NCI-H774 (cell line): ENCODE results near the gene SLC7A11.
"Not testable (repeated sequence)": the region's sequence is repeated elsewhere in the genome, so short reads cannot be mapped to it uniquely, and the experiment has no call there.

Source experiments
- DNase-seq: peaks from one replicate; lab custom pipeline; 2025; lab: John Stamatoyannopoulos, UW

SLC7A11 gene

GRCh38 chr4:138242834-138243156 lies 646 bp upstream of the SLC7A11 start:
- DNase-seq: no peak

GRCh38 chr4:138241281-138242075 lies 671 bp downstream of the SLC7A11 start:
- no peak for DNase-seq

- no peak for DNase-seq
These were observed 2.7 kb downstream of the SLC7A11 start for GRCh38 chr4:138239491-138239890.

- DNase-seq: no peak
These were observed 3.4 kb downstream of the SLC7A11 start for GRCh38 chr4:138238521-138239292.

- not testable (repeated sequence) for DNase-seq
These were observed 5.0 kb downstream of the SLC7A11 start for GRCh38 chr4:138237132-138237531.

GRCh38 chr4:138236037-138236436 lies 6.1 kb downstream of the SLC7A11 start:
- DNase-seq: no peak

GRCh38 chr4:138235419-138235952 lies 6.7 kb downstream of the SLC7A11 start:
- DNase-seq: no peak

- DNase-seq: no peak
These were observed 7.9 kb downstream of the SLC7A11 start for GRCh38 chr4:138234248-138234647.

- DNase-seq: no peak
These were observed 8.7 kb downstream of the SLC7A11 start for GRCh38 chr4:138233313-138234034.

GRCh38 chr4:138232364-138232763 lies 9.8 kb downstream of the SLC7A11 start:
- DNase-seq: no peak

- DNase-seq: no peak
These were observed 12.1 kb downstream of the SLC7A11 start for GRCh38 chr4:138230048-138230447.

GRCh38 chr4:138229160-138229559 lies 13.0 kb downstream of the SLC7A11 start:
- DNase-seq: no peak

- DNase-seq: no peak
These were observed 15.8 kb downstream of the SLC7A11 start for GRCh38 chr4:138226351-138226750.

- DNase-seq: no peak
These were observed 16.7 kb downstream of the SLC7A11 start for GRCh38 chr4:138225477-138225876.

GRCh38 chr4:138224614-138225013 lies 17.5 kb downstream of the SLC7A11 start:
- no peak for DNase-seq

GRCh38 chr4:138223231-138223910 lies 18.8 kb downstream of the SLC7A11 start:
- no peak for DNase-seq

GRCh38 chr4:138222046-138222445 lies 20.1 kb downstream of the SLC7A11 start:
- no peak for DNase-seq

GRCh38 chr4:138218976-138219375 lies 23.2 kb downstream of the SLC7A11 start:
- no peak for DNase-seq

GRCh38 chr4:138217567-138217966 lies 24.6 kb downstream of the SLC7A11 start:
- no peak for DNase-seq

GRCh38 chr4:138216272-138216867 lies 25.8 kb downstream of the SLC7A11 start:
- no peak for DNase-seq

GRCh38 chr4:138210576-138210975 lies 31.6 kb downstream of the SLC7A11 start:
- DNase-seq: not testable (repeated sequence)
